ENCODE data around the gene HTT. TPM values are rescaled to one million over a fixed set of nuclear protein-coding genes. Genes with fewer than 3 reads are reported as not detected.

The HTT gene
- total RNA-seq, 3 donors from 2014 or later: 50.5 to 59.3 (median 51.5) TPM

GRCh38 chr4:3176367-3177229, 102.1 kb downstream of the HTT start:
- peaks cover 46% of the 10 kb centered on the region for H3K36me3 Mint-ChIP-seq (ENCODE audit: insufficient read depth)
- no peaks in the 10 kb centered on the region for H3K27me3 Mint-ChIP-seq (ENCODE audit: low read depth)
- H3K4me3 Mint-ChIP-seq: no peak overlapping the region

GRCh38 chr4:3177426-3177825, 102.9 kb downstream of the HTT start:
- Mint-ChIP-seq H3K9me3 (no peaks in the 10 kb centered on the region), H3K4me1 (ENCODE audit: low read depth) (no peaks in the 10 kb centered on the region), H3K36me3 (ENCODE audit: insufficient read depth) (peaks cover 50% of the 10 kb centered on the region), H3K4me3 (no peak overlapping the region), H3K27me3 (ENCODE audit: low read depth) (no peaks in the 10 kb centered on the region)
- DNase-seq: no peak
- no peak for ATAC-seq

More at GRCh38 chr4:3176367-3177229, 102.1 kb downstream of the HTT start:
- Mint-ChIP-seq H3K4me1 (ENCODE audit: low read depth) (no peaks in the 10 kb centered on the region), H3K9me3 (no peaks in the 10 kb centered on the region)
- DNase-seq (no peak), ATAC-seq (no peak)

- no peak overlapping the region for H3K4me3 Mint-ChIP-seq
- H3K27me3 Mint-ChIP-seq (ENCODE audit: low read depth): no peaks in the 10 kb centered on the region
- no peaks in the 10 kb centered on the region for H3K4me1 Mint-ChIP-seq (ENCODE audit: low read depth)
- no peak for DNase-seq
- ATAC-seq: no peak
- peaks cover 50% of the 10 kb centered on the region for H3K36me3 Mint-ChIP-seq (ENCODE audit: insufficient read depth)
- H3K9me3 Mint-ChIP-seq: no peaks in the 10 kb centered on the region
Observed at GRCh38 chr4:3177905-3178304, 103.4 kb downstream of the HTT start.

- DNase-seq (no peak), ATAC-seq (no peak)
- Mint-ChIP-seq H3K36me3 (ENCODE audit: insufficient read depth) (peaks cover 48% of the 10 kb centered on the region), H3K4me3 (no peak overlapping the region), H3K9me3 (no peaks in the 10 kb centered on the region), H3K4me1 (ENCODE audit: low read depth) (no peaks in the 10 kb centered on the region), H3K27me3 (ENCODE audit: low read depth) (no peaks in the 10 kb centered on the region)
Observed at GRCh38 chr4:3178351-3178750, 103.9 kb downstream of the HTT start.

- no peak for ATAC-seq
- H3K36me3 Mint-ChIP-seq (ENCODE audit: insufficient read depth): peaks cover 56% of the 10 kb centered on the region
- no peak for DNase-seq
- H3K9me3 Mint-ChIP-seq: no peaks in the 10 kb centered on the region
- no peak overlapping the region for H3K4me3 Mint-ChIP-seq
- H3K4me1 Mint-ChIP-seq (ENCODE audit: low read depth): no peaks in the 10 kb centered on the region
- no peaks in the 10 kb centered on the region for H3K27me3 Mint-ChIP-seq (ENCODE audit: low read depth)
Observed at GRCh38 chr4:3179126-3179706, 104.7 kb downstream of the HTT start.

GRCh38 chr4:3183008-3183407, 108.5 kb downstream of the HTT start:
- no peaks in the 10 kb centered on the region for H3K4me1 Mint-ChIP-seq (ENCODE audit: low read depth)

GRCh38 chr4:3184725-3185124, 110.2 kb downstream of the HTT start:
- H3K36me3 Mint-ChIP-seq (ENCODE audit: insufficient read depth): peaks cover 75% of the 10 kb centered on the region

More at GRCh38 chr4:3183008-3183407, 108.5 kb downstream of the HTT start:
- no peaks in the 10 kb centered on the region for H3K9me3 Mint-ChIP-seq
- DNase-seq (no peak), ATAC-seq (no peak)
- no peaks in the 10 kb centered on the region for H3K27me3 Mint-ChIP-seq (ENCODE audit: low read depth)
- H3K36me3 Mint-ChIP-seq (ENCODE audit: insufficient read depth): peaks cover 74% of the 10 kb centered on the region
- H3K4me3 Mint-ChIP-seq: no peak overlapping the region

GRCh38 chr4:3186609-3187008, 112.1 kb downstream of the HTT start:
- peaks cover 66% of the 10 kb centered on the region for H3K36me3 Mint-ChIP-seq (ENCODE audit: insufficient read depth)
- no peak for DNase-seq

More at GRCh38 chr4:3184725-3185124, 110.2 kb downstream of the HTT start:
- H3K4me3 Mint-ChIP-seq: no peak overlapping the region
- no peaks in the 10 kb centered on the region for H3K27me3 Mint-ChIP-seq (ENCODE audit: low read depth)
- H3K9me3 Mint-ChIP-seq: no peaks in the 10 kb centered on the region
- ATAC-seq (no peak), DNase-seq (no peak)
- H3K4me1 Mint-ChIP-seq (ENCODE audit: low read depth): peaks cover under 1% of the 10 kb centered on the region

GRCh38 chr4:3188118-3188517, 113.6 kb downstream of the HTT start:
- no peak for ATAC-seq
- Mint-ChIP-seq H3K4me1 (ENCODE audit: low read depth) (peaks cover 17% of the 10 kb centered on the region), H3K27me3 (ENCODE audit: low read depth) (no peaks in the 10 kb centered on the region), H3K4me3 (no peak overlapping the region), H3K9me3 (no peaks in the 10 kb centered on the region), H3K36me3 (ENCODE audit: insufficient read depth) (peaks cover 53% of the 10 kb centered on the region)
- no peak for DNase-seq

More at GRCh38 chr4:3186609-3187008, 112.1 kb downstream of the HTT start:
- Mint-ChIP-seq H3K9me3 (no peaks in the 10 kb centered on the region), H3K4me3 (no peak overlapping the region), H3K4me1 (ENCODE audit: low read depth) (peaks cover 5% of the 10 kb centered on the region), H3K27me3 (ENCODE audit: low read depth) (no peaks in the 10 kb centered on the region)
- no peak for ATAC-seq

GRCh38 chr4:3189459-3189858, 115.0 kb downstream of the HTT start:
- ATAC-seq (no peak), DNase-seq (no peak)
- Mint-ChIP-seq H3K4me1 (ENCODE audit: low read depth) (peaks cover 30% of the 10 kb centered on the region), H3K36me3 (ENCODE audit: insufficient read depth) (peaks cover 42% of the 10 kb centered on the region), H3K4me3 (no peak overlapping the region), H3K27me3 (ENCODE audit: low read depth) (no peaks in the 10 kb centered on the region), H3K9me3 (no peaks in the 10 kb centered on the region)

GRCh38 chr4:3190549-3190948, 116.1 kb downstream of the HTT start:
- peaks cover 34% of the 10 kb centered on the region for H3K36me3 Mint-ChIP-seq (ENCODE audit: insufficient read depth)
- ATAC-seq (no peak), DNase-seq (no peak)
- peaks cover 41% of the 10 kb centered on the region for H3K4me1 Mint-ChIP-seq (ENCODE audit: low read depth)
- H3K27me3 Mint-ChIP-seq (ENCODE audit: low read depth): no peaks in the 10 kb centered on the region
- no peaks in the 10 kb centered on the region for H3K9me3 Mint-ChIP-seq
- no peak overlapping the region for H3K4me3 Mint-ChIP-seq

GRCh38 chr4:3192188-3192587, 117.7 kb downstream of the HTT start:
- ATAC-seq (no peak), DNase-seq (no peak)
- Mint-ChIP-seq H3K4me1 (ENCODE audit: low read depth) (peaks cover 57% of the 10 kb centered on the region), H3K9me3 (no peaks in the 10 kb centered on the region), H3K4me3 (no peak overlapping the region), H3K27me3 (ENCODE audit: low read depth) (no peaks in the 10 kb centered on the region), H3K36me3 (ENCODE audit: insufficient read depth) (peaks cover 24% of the 10 kb centered on the region)

- no peak overlapping the region for H3K4me3 Mint-ChIP-seq
- no peak for ATAC-seq
- H3K27me3 Mint-ChIP-seq (ENCODE audit: low read depth): no peaks in the 10 kb centered on the region
- H3K36me3 Mint-ChIP-seq (ENCODE audit: insufficient read depth): peaks cover 18% of the 10 kb centered on the region
- H3K4me1 Mint-ChIP-seq (ENCODE audit: low read depth): peaks cover 63% of the 10 kb centered on the region
- no peak for DNase-seq
- H3K9me3 Mint-ChIP-seq: no peaks in the 10 kb centered on the region
Observed at GRCh38 chr4:3192827-3193226, 118.3 kb downstream of the HTT start.

GRCh38 chr4:3193531-3194203, 119.2 kb downstream of the HTT start:
- peaks cover 11% of the 10 kb centered on the region for H3K36me3 Mint-ChIP-seq (ENCODE audit: insufficient read depth)
- ATAC-seq: no peak

More at GRCh38 chr4:3193531-3194203, 119.2 kb downstream of the HTT start:
- Mint-ChIP-seq H3K4me1 (ENCODE audit: low read depth) (peaks cover 64% of the 10 kb centered on the region), H3K27me3 (ENCODE audit: low read depth) (no peaks in the 10 kb centered on the region), H3K4me3 (no peak overlapping the region), H3K9me3 (no peaks in the 10 kb centered on the region)
- no peak for DNase-seq
